Lower leg skin (tissue), 3 donors: ENCODE data around the gene HSDL1.

Source experiments
- CTCF ChIP-seq, 3 donors: fragments of 450-650 bp; IDR thresholded peaks; one replicate each; pipeline ENCODE4 v1.5.1; 2016; ENCODE audit warnings: antibody characterized with exemption in 3 of 3, mild to moderate bottlenecking in 3 of 3, moderate library complexity in 2 of 3
- POLR2A ChIP-seq, 2 donors: fragments of 450-650 bp; IDR thresholded peaks; one replicate each; pipeline ENCODE4 v1.6.1; 2016 to 2017; ENCODE audit warnings: antibody characterized with exemption in 2 of 2, mild to moderate bottlenecking in 1 of 2, moderate library complexity in 1 of 2

- TF ChIP-seq POLR2A (IDR thresholded peaks at IDR 0.05) (no peak), CTCF (IDR thresholded peaks at IDR 0.05) (no peak)
Measured at GRCh38 chr16:84103678-84104077, 41.3 kb downstream of the HSDL1 start.
